AG04449 (cell line): ENCODE data around the gene DNMT1.

Experiments used
- CTCF ChIA-PET: fragments of 350-600 bp; formaldehyde crosslinking; extraction: SDS; loops from one replicate; lab custom pipeline; 2021; ENCODE audit warnings: antibody characterized with exemption; lab: Yijun Ruan, JAX
- POLR2A ChIA-PET: fragments of 400-600, 350-600 bp; formaldehyde crosslinking; extraction: SDS; loops from one replicate; lab custom pipeline; 2020; ENCODE audit warnings: antibody characterized with exemption, inconsistent platforms; lab: Yijun Ruan, JAX
- DNase-seq: peaks from one replicate; pipeline ENCODE4 v3.0.0-alpha.2; 2010; ENCODE audit warnings: low read depth, low spot score
- H3K4me3 ChIP-seq: 2 replicates; pipeline ENCODE4 v1.5.1; 2011; ENCODE audit warnings: low read depth, mild to moderate bottlenecking, control low read depth, low read length
- TF ChIP-seq, protein P1 (sequence below): IDR thresholded peaks from one replicate; pipeline ENCODE4 v1.5.1; 2011; ENCODE audit warnings: mild to moderate bottlenecking, moderate library complexity, low read length, control low read depth, inconsistent platforms; ENCODE audit not compliant: insufficient read depth; ENCODE audit errors: missing control alignments

Gene DNMT1

DNA sequence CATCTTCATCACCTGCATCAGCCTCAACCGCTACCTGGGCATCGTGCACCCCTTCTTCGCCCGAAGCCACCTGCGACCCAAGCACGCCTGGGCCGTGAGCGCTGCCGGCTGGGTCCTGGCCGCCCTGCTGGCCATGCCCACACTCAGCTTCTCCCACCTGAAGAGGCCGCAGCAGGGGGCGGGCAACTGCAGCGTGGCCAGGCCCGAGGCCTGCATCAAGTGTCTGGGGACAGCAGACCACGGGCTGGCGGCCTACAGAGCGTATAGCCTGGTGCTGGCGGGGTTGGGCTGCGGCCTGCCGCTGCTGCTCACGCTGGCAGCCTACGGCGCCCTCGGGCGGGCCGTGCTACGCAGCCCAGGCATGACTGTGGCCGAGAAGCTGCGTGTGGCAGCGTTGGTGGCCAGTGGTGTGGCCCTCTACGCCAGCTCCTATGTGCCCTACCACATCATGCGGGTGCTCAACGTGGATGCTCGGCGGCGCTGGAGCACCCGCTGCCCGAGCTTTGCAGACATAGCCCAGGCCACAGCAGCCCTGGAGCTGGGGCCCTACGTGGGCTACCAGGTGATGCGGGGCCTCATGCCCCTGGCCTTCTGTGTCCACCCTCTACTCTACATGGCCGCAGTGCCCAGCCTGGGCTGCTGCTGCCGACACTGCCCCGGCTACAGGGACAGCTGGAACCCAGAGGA is 80.6 kb downstream of the DNMT1 start:
- H3K4me3 ChIP-seq = no peak overlapping the region
- ChIA-PET CTCF (interaction anchor here (1.0 to 7.6 kb wide), 5 partner anchors 7 to 183 kb away, joined by 3 to 51 read pairs (median 11); no protein-coding TSS in a partner anchor), POLR2A (interaction anchor here (1.8 to 4.4 kb wide), 2 partner anchors 7 to 136 kb away, joined by 5 to 34 read pairs; partner anchors contain the start of gene PPAN)
- DNase-seq = no peak
- TF ChIP-seq, protein P1, sequence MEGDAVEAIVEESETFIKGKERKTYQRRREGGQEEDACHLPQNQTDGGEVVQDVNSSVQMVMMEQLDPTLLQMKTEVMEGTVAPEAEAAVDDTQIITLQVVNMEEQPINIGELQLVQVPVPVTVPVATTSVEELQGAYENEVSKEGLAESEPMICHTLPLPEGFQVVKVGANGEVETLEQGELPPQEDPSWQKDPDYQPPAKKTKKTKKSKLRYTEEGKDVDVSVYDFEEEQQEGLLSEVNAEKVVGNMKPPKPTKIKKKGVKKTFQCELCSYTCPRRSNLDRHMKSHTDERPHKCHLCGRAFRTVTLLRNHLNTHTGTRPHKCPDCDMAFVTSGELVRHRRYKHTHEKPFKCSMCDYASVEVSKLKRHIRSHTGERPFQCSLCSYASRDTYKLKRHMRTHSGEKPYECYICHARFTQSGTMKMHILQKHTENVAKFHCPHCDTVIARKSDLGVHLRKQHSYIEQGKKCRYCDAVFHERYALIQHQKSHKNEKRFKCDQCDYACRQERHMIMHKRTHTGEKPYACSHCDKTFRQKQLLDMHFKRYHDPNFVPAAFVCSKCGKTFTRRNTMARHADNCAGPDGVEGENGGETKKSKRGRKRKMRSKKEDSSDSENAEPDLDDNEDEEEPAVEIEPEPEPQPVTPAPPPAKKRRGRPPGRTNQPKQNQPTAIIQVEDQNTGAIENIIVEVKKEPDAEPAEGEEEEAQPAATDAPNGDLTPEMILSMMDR = no peak

DNA sequence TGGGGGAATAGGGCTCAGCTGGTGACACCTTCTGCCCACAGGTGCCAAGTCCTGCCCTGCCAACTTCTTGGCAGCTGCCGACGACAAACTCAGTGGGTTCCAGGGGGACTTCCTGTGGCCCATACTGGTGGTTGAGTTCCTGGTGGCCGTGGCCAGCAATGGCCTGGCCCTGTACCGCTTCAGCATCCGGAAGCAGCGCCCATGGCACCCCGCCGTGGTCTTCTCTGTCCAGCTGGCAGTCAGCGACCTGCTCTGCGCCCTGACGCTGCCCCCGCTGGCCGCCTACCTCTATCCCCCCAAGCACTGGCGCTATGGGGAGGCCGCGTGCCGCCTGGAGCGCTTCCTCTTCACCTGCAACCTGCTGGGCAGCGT is 81.2 kb downstream of the DNMT1 start:
- POLR2A ChIA-PET = interaction anchor here (1.0 to 1.8 kb wide), 2 partner anchors 15 to 136 kb away, joined by 3 to 5 read pairs; no protein-coding TSS in a partner anchor
- H3K4me3 ChIP-seq = no peak overlapping the region
- TF ChIP-seq, protein P1 = no peak
- CTCF ChIA-PET = interaction anchor here (1.1 to 7.6 kb wide), 4 partner anchors 8 to 182 kb away, joined by 3 to 51 read pairs (median 8); no protein-coding TSS in a partner anchor
- no peak for DNase-seq

DNA sequence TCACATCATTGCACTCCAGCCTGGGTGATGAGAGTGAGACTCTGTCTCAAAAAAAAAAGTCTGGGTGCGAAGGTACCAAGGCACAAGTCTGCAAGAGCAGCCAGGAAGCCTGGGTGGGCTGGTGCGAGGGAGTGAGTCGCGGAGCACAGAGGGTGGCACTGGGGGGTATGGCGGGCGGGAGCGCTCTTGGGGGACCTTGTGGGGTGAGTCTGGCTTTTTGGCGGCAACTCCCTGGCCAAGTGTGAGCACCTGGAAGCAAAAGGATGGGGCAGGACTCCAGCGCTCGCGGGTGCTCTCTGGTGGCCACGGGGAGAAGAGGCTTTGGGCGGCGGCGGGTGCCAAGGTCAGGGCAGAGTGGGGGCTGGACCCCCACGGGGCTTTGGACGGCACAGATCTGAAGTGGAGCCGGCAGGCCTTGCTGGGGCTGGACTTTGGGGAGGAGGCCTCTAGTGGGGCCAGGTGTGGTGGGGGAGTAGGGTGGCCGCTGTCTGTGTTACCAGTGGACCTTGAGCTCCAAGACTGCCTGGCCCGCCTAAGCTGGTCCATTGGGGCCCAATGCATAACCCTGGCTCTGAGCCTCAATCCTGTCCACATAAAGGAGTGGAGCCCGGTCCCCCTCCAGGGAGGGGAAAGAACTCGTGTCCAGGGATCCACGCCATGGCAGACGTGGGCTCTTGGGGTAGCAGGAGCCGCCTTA is 81.7 kb downstream of the DNMT1 start:
- ChIA-PET CTCF (interaction anchor here (0.8 to 7.6 kb wide), 5 partner anchors 8 to 182 kb away, joined by 3 to 51 read pairs (median 4); no protein-coding TSS in a partner anchor), POLR2A (interaction anchor here (1.0 to 1.8 kb wide), 2 partner anchors 15 to 137 kb away, joined by 3 to 5 read pairs; no protein-coding TSS in a partner anchor)
- DNase-seq = no peak
- H3K4me3 ChIP-seq = no peak overlapping the region
- TF ChIP-seq, protein P1 = peak; percentile 81

DNA sequence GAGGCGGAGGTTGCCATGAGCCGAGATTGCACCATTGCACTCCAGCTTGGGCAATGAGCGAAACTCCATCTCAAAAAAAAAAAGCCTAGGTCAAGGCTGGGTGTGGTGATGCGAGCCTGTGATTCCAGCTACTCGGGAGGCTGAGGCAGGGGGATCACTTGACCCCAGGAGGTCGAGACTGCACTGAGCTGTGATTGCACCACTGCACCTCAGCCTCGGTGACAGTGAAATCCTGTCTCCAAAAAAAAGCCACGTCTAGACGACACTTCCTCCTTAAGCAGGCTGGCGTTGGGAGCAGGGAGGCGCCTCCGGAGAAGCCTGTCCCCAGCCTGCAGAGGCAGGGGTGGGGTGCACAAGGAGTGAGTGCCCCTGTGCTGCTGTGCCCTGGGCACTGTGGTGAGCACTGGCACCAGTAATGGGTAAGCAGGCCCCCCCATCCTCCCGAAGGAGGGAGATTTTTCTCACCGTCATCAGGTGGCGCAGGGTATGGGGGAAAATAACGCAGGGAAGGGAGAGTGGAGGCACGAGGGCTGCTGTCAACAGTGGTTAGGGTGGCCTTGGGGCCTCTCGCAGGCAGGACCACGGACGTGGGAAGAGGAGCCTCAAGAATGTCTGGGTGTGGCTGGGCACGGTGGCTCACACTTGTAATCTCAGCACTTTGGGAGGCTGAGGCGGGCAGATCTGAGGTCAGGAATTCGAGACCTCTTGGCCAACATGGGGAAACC is 82.6 kb downstream of the DNMT1 start:
- CTCF ChIA-PET = interaction anchor here (0.8 to 7.6 kb wide), 5 partner anchors 9 to 181 kb away, joined by 3 to 51 read pairs (median 4); no protein-coding TSS in a partner anchor
- DNase-seq = no peak
- TF ChIP-seq, protein P1 = no peak
- POLR2A ChIA-PET = interaction anchor here (0.7 kb wide), 1 partner anchor 154 kb away, joined by 4 read pairs; no protein-coding TSS in a partner anchor
- H3K4me3 ChIP-seq = no peak overlapping the region

DNA sequence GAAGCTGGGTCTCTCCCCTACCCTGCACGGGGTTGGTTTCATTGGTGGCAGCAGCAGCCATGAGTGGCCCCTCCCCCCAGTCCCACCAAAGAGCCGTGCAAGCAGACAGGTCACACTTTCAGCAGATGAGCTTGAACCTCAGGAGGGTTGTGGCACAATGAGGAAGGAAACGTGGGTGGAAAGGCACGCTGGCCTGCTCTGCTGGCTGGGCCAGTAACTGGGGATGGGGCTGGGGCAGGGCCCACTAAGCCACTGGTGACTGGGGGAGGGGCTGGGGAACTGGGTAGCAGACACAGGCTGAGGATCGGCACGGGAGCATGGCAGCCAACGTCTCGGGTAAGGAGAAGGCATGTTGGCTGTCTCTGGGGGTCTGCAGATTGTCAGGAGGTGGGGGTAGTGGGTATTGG is 83.3 kb downstream of the DNMT1 start, which contains the start of gene P2RY11:
P2RY11 (plus strand) TSS at position 289 of the 407 bp plus-strand sequence; CDS start at position 318, 29 bp downstream.
- POLR2A ChIA-PET = interaction anchor here (0.7 kb wide), 2 partner anchors 15 to 153 kb away, joined by 3 to 4 read pairs; no protein-coding TSS in a partner anchor
- CTCF ChIA-PET = interaction anchor here (2.9 kb wide), 1 partner anchor 10 kb away, joined by 11 read pairs; no protein-coding TSS in a partner anchor

More for the DNA sequence above, 83.3 kb downstream of the DNMT1 start, which contains the start of gene P2RY11:
- TF ChIP-seq, protein P1 = no peak
- DNase-seq = no peak
- H3K4me3 ChIP-seq = no peak within 1 kb of the TSS
